ENCODE data around the gene IQGAP1. TPM values are rescaled to one million over a fixed set of nuclear protein-coding genes. Genes with fewer than 3 reads are reported as not detected.

The IQGAP1 gene
- total RNA-seq, 2 donors from 2014 or later = 79.6 to 92.9 TPM

- H3K9me3 ChIP-seq = no peaks in the 10 kb centered on the region
- ATAC-seq (no peak), DNase-seq (no peak)
- no peaks in the 10 kb centered on the region for H3K36me3 ChIP-seq (replicated peaks in 1 of 2; ENCODE audit: insufficient read depth in 1 of 2, low read depth in 2 of 2)
- H3K27me3 ChIP-seq = no peaks in the 10 kb centered on the region
- intact Hi-C loops (cut with DNase I) = no loop called here
- 31 to 34% methylated on average over 5 to 6 of the region's 6 CpGs for WGBS, 2 donors
- TF ChIP-seq CTCF (IDR thresholded peaks at IDR 0.05) = no peak
- no peak for TF ChIP-seq POLR2A (IDR thresholded peaks at IDR 0.05)
- H3K27ac ChIP-seq = peak overlapping the region in 3 of 4 donors; percentile 93 to 100 (median 96)
- no peak overlapping the region for H3K4me3 ChIP-seq
- H3K4me1 ChIP-seq = peaks cover 36% of the 10 kb centered on the region
These were observed 1.5 kb downstream of the IQGAP1 start for GRCh38 chr15:90389513-90389912.

GRCh38 chr15:90393040-90393439 is 5.0 kb downstream of the IQGAP1 start:
- no peak overlapping the region for H3K27ac ChIP-seq
- peaks cover 40% of the 10 kb centered on the region for H3K4me1 ChIP-seq
- no peak for DNase-seq
- intact Hi-C loops (cut with DNase I) = no loop called here
- H3K36me3 ChIP-seq (replicated peaks in 1 of 2; ENCODE audit: insufficient read depth in 1 of 2, low read depth in 2 of 2) = no peaks in the 10 kb centered on the region
- H3K4me3 ChIP-seq = no peak overlapping the region
- no peaks in the 10 kb centered on the region for H3K9me3 ChIP-seq
- TF ChIP-seq POLR2A (IDR thresholded peaks at IDR 0.05) (no peak), CTCF (IDR thresholded peaks at IDR 0.05) (no peak)
- H3K27me3 ChIP-seq = no peaks in the 10 kb centered on the region
- ATAC-seq = no peak
- 79 to 88% methylated on average over 1 of the region's 1 CpG for WGBS, 2 donors

GRCh38 chr15:90394074-90394473 is 6.0 kb downstream of the IQGAP1 start:
- Histone ChIP-seq H3K27ac (peak overlapping the region in 1 of 4 donors; percentile 1), H3K4me3 (no peak overlapping the region), H3K4me1 (peaks cover 39% of the 10 kb centered on the region), H3K27me3 (no peaks in the 10 kb centered on the region), H3K36me3 (replicated peaks in 1 of 2; ENCODE audit: insufficient read depth in 1 of 2, low read depth in 2 of 2) (no peaks in the 10 kb centered on the region), H3K9me3 (no peaks in the 10 kb centered on the region)
- intact Hi-C loops (cut with DNase I) = no loop called here
- DNase-seq = no peak
- ATAC-seq = no peak
- WGBS, 2 donors = 100% methylated on average over 1 of the region's 1 CpG
- no peak for TF ChIP-seq POLR2A (IDR thresholded peaks at IDR 0.05)
- no peak for TF ChIP-seq CTCF (IDR thresholded peaks at IDR 0.05)

GRCh38 chr15:90394748-90395442 is 6.9 kb downstream of the IQGAP1 start:
- H3K4me1 ChIP-seq = peaks cover 39% of the 10 kb centered on the region
- peak overlapping the region in 2 of 4 donors; percentile 1 to 17 for H3K27ac ChIP-seq
- no peak for TF ChIP-seq CTCF (IDR thresholded peaks at IDR 0.05)
- no peak for TF ChIP-seq POLR2A (IDR thresholded peaks at IDR 0.05)
- DNase-seq (no peak), ATAC-seq (no peak)
- H3K36me3 ChIP-seq (replicated peaks in 1 of 2; ENCODE audit: insufficient read depth in 1 of 2, low read depth in 2 of 2) = no peaks in the 10 kb centered on the region
- WGBS, 2 donors = 91 to 95% methylated on average over 12 of the region's 12 CpGs
- no peak overlapping the region for H3K4me3 ChIP-seq
- no peaks in the 10 kb centered on the region for H3K9me3 ChIP-seq
- intact Hi-C loops (cut with DNase I) = no loop called here
- no peaks in the 10 kb centered on the region for H3K27me3 ChIP-seq

- no peak overlapping the region for H3K27ac ChIP-seq
- no peak for TF ChIP-seq POLR2A (IDR thresholded peaks at IDR 0.05)
- TF ChIP-seq CTCF (IDR thresholded peaks at IDR 0.05) = no peak
- no peaks in the 10 kb centered on the region for H3K27me3 ChIP-seq
- WGBS, 2 donors = 74 to 83% methylated on average over 4 of the region's 4 CpGs
- DNase-seq (no peak), ATAC-seq (no peak)
- no peak overlapping the region for H3K4me3 ChIP-seq
- intact Hi-C loops (cut with DNase I) = no loop called here
- H3K4me1 ChIP-seq = peaks cover 39% of the 10 kb centered on the region
- no peaks in the 10 kb centered on the region for H3K36me3 ChIP-seq (replicated peaks in 1 of 2; ENCODE audit: insufficient read depth in 1 of 2, low read depth in 2 of 2)
- no peaks in the 10 kb centered on the region for H3K9me3 ChIP-seq
These were observed 8.3 kb downstream of the IQGAP1 start for GRCh38 chr15:90396321-90396720.
